ENCODE measurements around the gene LPP. TPM values are rescaled to one million over a fixed set of nuclear protein-coding genes. Genes with fewer than 3 reads are reported as not detected.

The LPP gene
- total RNA-seq, 3 donors from 2014 or later (not counting 1 experiment from before 2014, with no cell fraction given) = 137 to 163 (median 149) TPM

DNA sequence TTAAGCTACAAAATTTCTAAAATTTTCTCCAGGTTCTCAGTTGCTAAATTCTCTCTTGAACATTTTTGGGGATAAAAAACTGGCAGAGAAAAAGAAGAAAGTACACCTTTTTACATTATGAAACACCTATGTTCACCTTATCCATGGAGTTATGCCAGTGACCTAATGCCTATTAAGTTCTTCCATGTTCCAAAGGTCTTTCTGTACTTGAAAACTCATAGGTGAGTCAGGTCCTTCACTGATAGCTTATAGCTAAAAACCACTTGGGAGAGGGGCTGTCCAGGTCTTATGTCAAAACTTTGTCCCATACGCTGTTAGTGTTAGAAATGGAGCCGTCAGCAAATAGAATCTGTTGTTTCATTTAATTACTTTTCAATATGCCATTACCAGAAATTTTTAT is 530.3 kb downstream of the LPP start:
- no peak for DNase-seq
- no peaks in the 10 kb centered on the region for H3K9me3 ChIP-seq (ENCODE audit: control insufficient read depth, insufficient read depth, low read length)
- H3K9me3 Mint-ChIP-seq = no peaks in the 10 kb centered on the region
- no peak for ATAC-seq
- no peak overlapping the region for H3K4me3 Mint-ChIP-seq
- TF ChIP-seq, protein P1, sequence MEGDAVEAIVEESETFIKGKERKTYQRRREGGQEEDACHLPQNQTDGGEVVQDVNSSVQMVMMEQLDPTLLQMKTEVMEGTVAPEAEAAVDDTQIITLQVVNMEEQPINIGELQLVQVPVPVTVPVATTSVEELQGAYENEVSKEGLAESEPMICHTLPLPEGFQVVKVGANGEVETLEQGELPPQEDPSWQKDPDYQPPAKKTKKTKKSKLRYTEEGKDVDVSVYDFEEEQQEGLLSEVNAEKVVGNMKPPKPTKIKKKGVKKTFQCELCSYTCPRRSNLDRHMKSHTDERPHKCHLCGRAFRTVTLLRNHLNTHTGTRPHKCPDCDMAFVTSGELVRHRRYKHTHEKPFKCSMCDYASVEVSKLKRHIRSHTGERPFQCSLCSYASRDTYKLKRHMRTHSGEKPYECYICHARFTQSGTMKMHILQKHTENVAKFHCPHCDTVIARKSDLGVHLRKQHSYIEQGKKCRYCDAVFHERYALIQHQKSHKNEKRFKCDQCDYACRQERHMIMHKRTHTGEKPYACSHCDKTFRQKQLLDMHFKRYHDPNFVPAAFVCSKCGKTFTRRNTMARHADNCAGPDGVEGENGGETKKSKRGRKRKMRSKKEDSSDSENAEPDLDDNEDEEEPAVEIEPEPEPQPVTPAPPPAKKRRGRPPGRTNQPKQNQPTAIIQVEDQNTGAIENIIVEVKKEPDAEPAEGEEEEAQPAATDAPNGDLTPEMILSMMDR (IDR thresholded peaks at IDR 0.05) = no peak
- H3K27me3 ChIP-seq (ENCODE audit: control insufficient read depth, insufficient read depth, low read length) = no peaks in the 10 kb centered on the region
- H3K36me3 ChIP-seq (ENCODE audit: control insufficient read depth, insufficient read depth, low read length) = no peaks in the 10 kb centered on the region
- H3K36me3 Mint-ChIP-seq = no peaks in the 10 kb centered on the region
- H3K4me3 ChIP-seq (ENCODE audit: low read length) = no peak overlapping the region
- H3K27ac Mint-ChIP-seq = no peak overlapping the region
- no peaks in the 10 kb centered on the region for H3K27me3 Mint-ChIP-seq (ENCODE audit: low read depth in 2 of 2)
- WGBS (ENCODE audit: insufficient coverage) = 100% methylated on average over 2 of the region's 2 CpGs
- intact Hi-C loops (cut with micrococcal nuclease) = no loop called here
- peaks cover 42 to 55% of the 10 kb centered on the region in 2 donors for H3K4me1 Mint-ChIP-seq
- H3K4me1 ChIP-seq (ENCODE audit: control insufficient read depth, insufficient read depth, low read length) = peaks cover 16% of the 10 kb centered on the region
- no peak overlapping the region for H3K27ac ChIP-seq (ENCODE audit: low read length)

DNA sequence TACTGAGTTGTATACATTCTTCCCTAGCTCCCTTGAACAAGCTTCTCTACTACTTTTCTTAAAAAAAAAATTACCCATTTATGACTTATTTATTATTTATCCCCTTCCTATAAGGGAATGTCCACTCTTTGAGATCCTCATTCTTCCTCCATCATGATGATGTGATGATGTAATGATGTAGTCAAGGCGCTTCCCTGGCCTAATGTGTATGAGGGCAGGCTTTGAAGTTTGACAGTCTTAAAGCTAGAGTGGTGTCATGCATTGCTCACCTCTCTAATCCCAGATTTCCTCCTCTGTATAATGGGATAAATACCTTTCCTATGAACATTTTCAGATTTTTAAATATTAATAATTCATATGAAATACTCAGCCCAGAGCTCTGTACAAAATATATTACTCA is 531.8 kb downstream of the LPP start:
- intact Hi-C loops (cut with micrococcal nuclease) = no loop called here
- Mint-ChIP-seq H3K9me3 (no peaks in the 10 kb centered on the region), H3K4me3 (no peak overlapping the region), H3K27me3 (ENCODE audit: low read depth in 2 of 2) (no peaks in the 10 kb centered on the region), H3K4me1 (peaks cover 53 to 63% of the 10 kb centered on the region in 2 donors), H3K27ac (peak overlapping the region in 1 of 2 donors; percentile 80), H3K36me3 (no peaks in the 10 kb centered on the region)
- no peaks in the 10 kb centered on the region for H3K9me3 ChIP-seq (ENCODE audit: control insufficient read depth, insufficient read depth, low read length)
- WGBS (ENCODE audit: insufficient coverage) = no CpG with 5 or more reads among the region's 1 CpG
- peaks cover 16% of the 10 kb centered on the region for H3K4me1 ChIP-seq (ENCODE audit: control insufficient read depth, insufficient read depth, low read length)
- no peak for ATAC-seq
- TF ChIP-seq, protein P1 (IDR thresholded peaks at IDR 0.05) = no peak
- H3K27ac ChIP-seq (ENCODE audit: low read length) = no peak overlapping the region
- H3K27me3 ChIP-seq (ENCODE audit: control insufficient read depth, insufficient read depth, low read length) = no peaks in the 10 kb centered on the region
- DNase-seq = no peak
- H3K36me3 ChIP-seq (ENCODE audit: control insufficient read depth, insufficient read depth, low read length) = no peaks in the 10 kb centered on the region
- H3K4me3 ChIP-seq (ENCODE audit: low read length) = no peak overlapping the region

DNA sequence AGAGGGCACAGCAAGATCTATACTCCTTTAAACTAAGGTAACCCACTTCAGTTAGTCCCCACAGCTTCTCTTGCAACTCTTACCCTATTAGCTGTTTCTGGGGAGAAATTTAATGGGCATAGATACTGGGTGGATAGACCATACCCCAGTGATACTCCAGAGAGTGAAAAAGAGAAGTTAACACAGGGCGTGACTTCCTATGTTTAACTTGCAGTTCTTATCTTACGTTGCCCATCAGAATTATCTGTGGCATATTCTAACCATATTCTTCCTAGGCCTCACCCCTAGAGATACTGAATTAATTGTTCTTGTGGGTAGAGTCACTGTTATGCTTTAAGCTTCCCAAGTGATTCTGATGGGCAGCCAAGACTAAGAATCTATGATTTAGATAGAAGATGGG is 532.4 kb downstream of the LPP start:
- TF ChIP-seq, protein P1 (IDR thresholded peaks at IDR 0.05) = no peak
- Mint-ChIP-seq H3K36me3 (no peaks in the 10 kb centered on the region), H3K4me1 (peaks cover 58 to 67% of the 10 kb centered on the region in 2 donors), H3K27me3 (ENCODE audit: low read depth in 2 of 2) (no peaks in the 10 kb centered on the region), H3K4me3 (peak overlapping the region; percentile 49), H3K27ac (peak overlapping the region; percentile 66 to 80), H3K9me3 (no peaks in the 10 kb centered on the region)
- Histone ChIP-seq H3K4me1 (ENCODE audit: control insufficient read depth, insufficient read depth, low read length) (peaks cover 16% of the 10 kb centered on the region), H3K4me3 (ENCODE audit: low read length) (no peak overlapping the region), H3K27ac (ENCODE audit: low read length) (no peak overlapping the region), H3K9me3 (ENCODE audit: control insufficient read depth, insufficient read depth, low read length) (no peaks in the 10 kb centered on the region), H3K27me3 (ENCODE audit: control insufficient read depth, insufficient read depth, low read length) (no peaks in the 10 kb centered on the region), H3K36me3 (ENCODE audit: control insufficient read depth, insufficient read depth, low read length) (no peaks in the 10 kb centered on the region)
- ATAC-seq (peak in 2 of 3 donors; percentile 61 to 66), DNase-seq (no peak)
- 20% methylated on average over 1 of the region's 2 CpGs for WGBS (ENCODE audit: insufficient coverage)
- intact Hi-C loops (cut with micrococcal nuclease) = no loop called here

DNA sequence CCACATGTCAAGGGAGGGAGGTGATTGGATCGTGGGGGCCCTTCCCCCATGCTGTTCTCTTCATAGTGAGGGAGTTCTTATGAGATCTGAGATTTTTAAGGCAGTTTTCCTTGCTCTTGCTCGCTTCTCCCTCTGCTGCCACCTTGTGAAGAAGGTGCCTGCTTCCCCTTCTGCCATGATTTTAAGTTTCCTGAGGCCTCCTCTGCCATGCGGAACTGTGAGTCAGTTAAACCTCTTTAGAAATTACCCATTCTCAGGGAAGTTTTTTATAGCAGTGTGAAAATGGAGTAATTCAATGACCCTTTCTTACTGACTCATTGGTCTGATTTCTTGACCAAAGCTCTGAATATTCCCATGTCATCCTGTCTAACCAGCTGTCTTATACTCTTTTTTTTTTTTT is 533.4 kb downstream of the LPP start:
- no peak overlapping the region for H3K4me3 ChIP-seq (ENCODE audit: low read length)
- 78% methylated on average over 3 of the region's 3 CpGs for WGBS (ENCODE audit: insufficient coverage)

More for the DNA sequence above, 533.4 kb downstream of the LPP start:
- TF ChIP-seq, protein P1 (IDR thresholded peaks at IDR 0.05) = no peak
- Histone ChIP-seq H3K27ac (ENCODE audit: low read length) (no peak overlapping the region), H3K27me3 (ENCODE audit: control insufficient read depth, insufficient read depth, low read length) (no peaks in the 10 kb centered on the region), H3K36me3 (ENCODE audit: control insufficient read depth, insufficient read depth, low read length) (no peaks in the 10 kb centered on the region), H3K4me1 (ENCODE audit: control insufficient read depth, insufficient read depth, low read length) (peaks cover 16% of the 10 kb centered on the region), H3K9me3 (ENCODE audit: control insufficient read depth, insufficient read depth, low read length) (no peaks in the 10 kb centered on the region)
- Mint-ChIP-seq H3K4me1 (peaks cover 67% of the 10 kb centered on the region in 2 donors), H3K27me3 (ENCODE audit: low read depth in 2 of 2) (no peaks in the 10 kb centered on the region), H3K9me3 (no peaks in the 10 kb centered on the region), H3K36me3 (no peaks in the 10 kb centered on the region), H3K27ac (peak overlapping the region in 1 of 2 donors; percentile 21), H3K4me3 (no peak overlapping the region)
- DNase-seq (no peak), ATAC-seq (no peak)
- intact Hi-C loops (cut with micrococcal nuclease) = no loop called here
